ENCODE measurements around the gene MPP7. TPM values are rescaled to one million over a fixed set of nuclear protein-coding genes. Genes with fewer than 3 reads are reported as not detected.
A peak's percentile ranks its signal among the peaks of the same experiment; 100 is the strongest.

MPP7 gene
- total and polyA plus RNA-seq, 2 donors (not counting 3 experiments of a cell fraction or from before 2014, with no cell fraction given), result 0.17 to 0.73 TPM

- DNase-seq (ENCODE audit: low read depth, low spot score), result no peak
- ChIA-PET CTCF (no interaction called here), POLR2A (no interaction called here)
- BruUV-seq (replicated peaks), result no TSS peak
- no peaks in the 10 kb centered on the region for H3K4me1 ChIP-seq (ENCODE audit: control insufficient read depth, extremely low read depth, insufficient read depth, low read length)
- TF ChIP-seq MYC (IDR thresholded peaks at IDR 0.05; ENCODE audit: low read depth, low read length) (no peak), EZH2 (IDR thresholded peaks at IDR 0.05; ENCODE audit: borderline replicate concordance, low read depth, low read length, severe bottlenecking) (no peak), POLR2AphosphoS5 (IDR thresholded peaks at IDR 0.05; ENCODE audit: insufficient read depth, low read depth, low read length) (no peak), GATA2 (IDR thresholded peaks at IDR 0.05; ENCODE audit: insufficient read depth, insufficient read length, low read depth, low read length) (no peak), JUN (IDR thresholded peaks at IDR 0.05; ENCODE audit: borderline replicate concordance, insufficient read depth, insufficient read length, low read depth) (no peak)
- no peak for FAIRE-seq
- H3K79me2 ChIP-seq (ENCODE audit: control insufficient read depth, insufficient read depth, low read length), result no peaks in the 10 kb centered on the region
- dilution Hi-C loops (cut with MboI; ENCODE audit: extremely low pct_ligation_motif_present, low sequenced_read_pairs) (no loop called here), intact Hi-C loops (cut with micrococcal nuclease) (no loop called here)
- H3K36me3 ChIP-seq (ENCODE audit: control insufficient read depth in 2 of 2, extremely low read depth in 1 of 2, insufficient read depth in 2 of 2, low read length in 2 of 2), result no peaks in the 10 kb centered on the region
- H3K27ac ChIP-seq (ENCODE audit: insufficient read depth, low read depth, low read length), result no peak overlapping the region
- peaks cover 1 to 7% of the 10 kb centered on the region in 2 experiments for H3K27me3 ChIP-seq (ENCODE audit: control insufficient read depth in 2 of 2, insufficient read depth in 2 of 2, low read length in 2 of 2)
- no peak overlapping the region for H2AFZ ChIP-seq (ENCODE audit: low read depth, low read length)
- H4K20me1 ChIP-seq (replicated peaks; ENCODE audit: control insufficient read depth, extremely low read depth, insufficient read depth, low read length), result no peaks in the 10 kb centered on the region
- no peak overlapping the region for H3K4me2 ChIP-seq (ENCODE audit: insufficient read depth, low read length)
- no peaks in the 10 kb centered on the region for H3K9me3 ChIP-seq (replicated peaks; ENCODE audit: control insufficient read depth, insufficient read depth, low read length)
- H3K9me1 ChIP-seq (replicated peaks; ENCODE audit: control insufficient read depth, extremely low read depth, insufficient read depth, low read length), result no peaks in the 10 kb centered on the region
- no peak overlapping the region for H3K4me3 ChIP-seq (replicated peaks in 1 of 3; ENCODE audit: insufficient read depth in 1 of 3, low read depth in 1 of 3, low read length in 3 of 3)
- no peak overlapping the region for H3K9ac ChIP-seq (replicated peaks; ENCODE audit: extremely low read depth, insufficient read depth, low read length)
These were observed 46.1 kb downstream of the MPP7 start for GRCh38 chr10:28256776-28257175.

DNA sequence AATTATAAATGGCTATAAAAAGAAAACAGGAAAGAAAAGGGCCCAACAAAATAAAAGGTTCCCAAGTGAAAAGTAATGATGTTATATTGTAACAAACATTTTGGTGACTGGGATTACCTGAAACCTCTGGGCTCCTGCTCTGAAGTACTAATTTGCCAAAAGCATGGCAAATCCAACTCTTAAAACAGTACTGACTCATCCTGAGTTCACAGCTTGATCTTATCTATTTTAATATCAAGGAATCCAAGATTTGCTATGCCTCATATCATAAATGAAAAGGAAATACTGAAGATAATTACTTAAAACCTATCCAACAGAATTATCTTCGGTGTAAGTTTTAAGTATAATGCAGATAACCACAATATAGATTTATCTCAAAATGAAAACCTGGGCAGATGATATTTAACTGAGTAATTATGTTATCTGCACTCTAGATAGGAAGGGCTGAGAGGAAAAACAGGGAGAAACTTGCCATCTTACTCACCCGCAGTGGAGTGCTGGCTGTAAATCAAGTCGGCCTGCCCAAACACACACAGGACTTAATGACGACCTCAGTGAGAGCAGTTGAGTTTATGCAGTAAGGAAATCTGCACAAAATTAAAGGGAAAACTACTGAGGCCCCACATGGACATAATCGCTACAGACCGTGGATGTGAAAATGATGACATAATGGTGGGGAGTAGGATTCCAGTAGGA lies 48.4 kb downstream of the MPP7 start:
- Histone ChIP-seq H4K20me1 (replicated peaks; ENCODE audit: control insufficient read depth, extremely low read depth, insufficient read depth, low read length) (no peaks in the 10 kb centered on the region), H3K27ac (ENCODE audit: insufficient read depth, low read depth, low read length) (no peak overlapping the region), H3K4me3 (replicated peaks in 1 of 3; ENCODE audit: insufficient read depth in 1 of 3, low read depth in 1 of 3, low read length in 3 of 3) (no peak overlapping the region), H3K4me1 (ENCODE audit: control insufficient read depth, extremely low read depth, insufficient read depth, low read length) (no peaks in the 10 kb centered on the region), H3K79me2 (ENCODE audit: control insufficient read depth, insufficient read depth, low read length) (no peaks in the 10 kb centered on the region), H3K4me2 (ENCODE audit: insufficient read depth, low read length) (no peak overlapping the region), H2AFZ (ENCODE audit: low read depth, low read length) (no peak overlapping the region), H3K9ac (replicated peaks; ENCODE audit: extremely low read depth, insufficient read depth, low read length) (no peak overlapping the region), H3K9me3 (replicated peaks; ENCODE audit: control insufficient read depth, insufficient read depth, low read length) (no peaks in the 10 kb centered on the region), H3K9me1 (replicated peaks; ENCODE audit: control insufficient read depth, extremely low read depth, insufficient read depth, low read length) (no peaks in the 10 kb centered on the region), H3K27me3 (ENCODE audit: control insufficient read depth in 2 of 2, insufficient read depth in 2 of 2, low read length in 2 of 2) (peaks cover 3 to 7% of the 10 kb centered on the region in 2 experiments), H3K36me3 (ENCODE audit: control insufficient read depth in 2 of 2, extremely low read depth in 1 of 2, insufficient read depth in 2 of 2, low read length in 2 of 2) (no peaks in the 10 kb centered on the region)
- DNase-seq (ENCODE audit: low read depth, low spot score) (peak; percentile 23), FAIRE-seq (peak; percentile 53)
- dilution Hi-C loops (cut with MboI; ENCODE audit: extremely low pct_ligation_motif_present, low sequenced_read_pairs), result no loop called here
- ChIA-PET POLR2A (no interaction called here), CTCF (interaction anchor here (0.7 to 5.5 kb wide), 6 partner anchors 12 to 884 kb away, joined by 3 to 83 read pairs (median 6); no protein-coding TSS in a partner anchor)
- TF ChIP-seq GATA2 (IDR thresholded peaks at IDR 0.05; ENCODE audit: insufficient read depth, insufficient read length, low read depth, low read length), result peak; percentile 40
- TF ChIP-seq POLR2AphosphoS5 (IDR thresholded peaks at IDR 0.05; ENCODE audit: insufficient read depth, low read depth, low read length), result no peak
- intact Hi-C loops (cut with micrococcal nuclease), result no loop called here
- BruUV-seq (replicated peaks), result no TSS peak

All from endothelial cell of umbilical vein (primary cell).